CD4-positive, alpha-beta T cell treated with Interleukin-21 for 1 hour (primary cell): ENCODE data around the gene ITPKB.

Experiments used
- DNase-seq: peaks from one replicate; pipeline ENCODE4 v3.0.0-alpha.2; 2020

Gene ITPKB

GRCh38 chr1:226682871-226683814, 55.9 kb downstream of the ITPKB start:
- peak; percentile 40 for DNase-seq

- DNase-seq: no peak
Measured at GRCh38 chr1:226681652-226682493, 57.2 kb downstream of the ITPKB start.

GRCh38 chr1:226680653-226681052, 58.4 kb downstream of the ITPKB start:
- no peak for DNase-seq

- DNase-seq: peak; percentile 80
Measured at GRCh38 chr1:226679853-226680516, 59.1 kb downstream of the ITPKB start.

GRCh38 chr1:226679262-226679661, 59.8 kb downstream of the ITPKB start:
- no peak for DNase-seq

GRCh38 chr1:226678701-226679100, 60.4 kb downstream of the ITPKB start:
- DNase-seq: peak; percentile 75

- DNase-seq: no peak
Measured at GRCh38 chr1:226678251-226678650, 60.8 kb downstream of the ITPKB start.

- peak; percentile 83 for DNase-seq
Measured at GRCh38 chr1:226677027-226678020, 61.8 kb downstream of the ITPKB start.

GRCh38 chr1:226676381-226676780, 62.7 kb downstream of the ITPKB start:
- DNase-seq: no peak

- DNase-seq: peak; percentile 46
Measured at GRCh38 chr1:226675715-226676357, 63.2 kb downstream of the ITPKB start.

GRCh38 chr1:226674892-226675714, 64.0 kb downstream of the ITPKB start:
- DNase-seq: peak; percentile 88

- no peak for DNase-seq
Measured at GRCh38 chr1:226672339-226672762, 66.7 kb downstream of the ITPKB start.

GRCh38 chr1:226671277-226671676, 67.8 kb downstream of the ITPKB start:
- no peak for DNase-seq

- no peak for DNase-seq
Measured at GRCh38 chr1:226670073-226670472, 69.0 kb downstream of the ITPKB start.

- DNase-seq: no peak
Measured at GRCh38 chr1:226668173-226668560, 70.9 kb downstream of the ITPKB start.

- no peak for DNase-seq
Measured at GRCh38 chr1:226666692-226667091, 72.4 kb downstream of the ITPKB start.

- no peak for DNase-seq
Measured at GRCh38 chr1:226666164-226666506, 72.9 kb downstream of the ITPKB start.

- no peak for DNase-seq
Measured at GRCh38 chr1:226665505-226666163, 73.4 kb downstream of the ITPKB start.

GRCh38 chr1:226664413-226665101, 74.5 kb downstream of the ITPKB start:
- no peak for DNase-seq
